ENCODE data around the gene CSMD2. TPM values are rescaled to one million over a fixed set of nuclear protein-coding genes. Genes with fewer than 3 reads are reported as not detected.

Gene CSMD2
- total and polyA plus RNA-seq, 2 of the 4 experiments (the other 2 are of a cell fraction): under 0.01 to 0.36 TPM

GRCh38 chr1:33824971-33825370 lies 340.1 kb downstream of the CSMD2 start:
- intact Hi-C loops (cut with micrococcal nuclease): no loop called here
- CTCF ChIA-PET: no interaction called here

More at GRCh38 chr1:33824971-33825370, 340.1 kb downstream of the CSMD2 start:
- Histone ChIP-seq H2BK15ac (ENCODE audit: low read depth, low read length) (no peak overlapping the region), H3K27me3 (ENCODE audit: control insufficient read depth, insufficient read depth, low read length) (no peaks in the 10 kb centered on the region), H3K4me3 (ENCODE audit: insufficient read depth, low read depth, low read length) (no peak overlapping the region), H3K56ac (ENCODE audit: extremely low read depth, insufficient read depth, low read length) (no peak overlapping the region), H3K9me3 (ENCODE audit: control insufficient read depth, insufficient read depth, low read length) (peaks cover 47% of the 10 kb centered on the region), H4K8ac (ENCODE audit: low read depth in 2 of 2, low read length in 2 of 2) (no peak overlapping the region), H4K91ac (ENCODE audit: insufficient read depth, low read depth, low read length) (no peak overlapping the region), H2BK20ac (ENCODE audit: low read depth, low read length) (no peak overlapping the region), H2AFZ (replicated peaks; ENCODE audit: low read length, poor library complexity) (no peak overlapping the region), H3K14ac (replicated peaks; ENCODE audit: low read depth, low read length) (no peak overlapping the region), H2BK5ac (ENCODE audit: low read depth, low read length, poor library complexity, severe bottlenecking) (no peak overlapping the region), H4K20me1 (ENCODE audit: insufficient read depth, low read length) (no peaks in the 10 kb centered on the region), H3K4me1 (ENCODE audit: control insufficient read depth, insufficient read depth, low read length) (no peaks in the 10 kb centered on the region), H3K36me3 (ENCODE audit: control insufficient read depth, insufficient read depth, low read length) (no peaks in the 10 kb centered on the region), H4K5ac (ENCODE audit: low read depth, low read length) (no peak overlapping the region), H2AK9ac (replicated peaks; ENCODE audit: low read depth, low read length, poor library complexity) (no peak overlapping the region), H2AK5ac (ENCODE audit: low read depth, low read length) (no peak overlapping the region), H3K79me1 (ENCODE audit: low read depth in 1 of 2, low read length in 2 of 2) (no peaks in the 10 kb centered on the region), H3K23ac (ENCODE audit: low read depth, low read length) (no peak overlapping the region), H3K18ac (ENCODE audit: low read depth, low read length) (no peak overlapping the region), H3K27ac (ENCODE audit: insufficient read depth, low read length) (no peak overlapping the region), H3K9ac (ENCODE audit: low read depth, low read length) (no peak overlapping the region), H3K4me2 (ENCODE audit: low read depth, low read length) (no peak overlapping the region), H3K9me1 (ENCODE audit: insufficient read depth, low read length) (no peaks in the 10 kb centered on the region), H2BK120ac (ENCODE audit: low read depth, low read length) (no peak overlapping the region), H3K4ac (ENCODE audit: low read depth, low read length) (no peak overlapping the region)
- TF ChIP-seq CHD1 (IDR thresholded peaks at IDR 0.05; ENCODE audit: low read depth, low read length) (no peak), CTCF (conservative IDR thresholded peaks at IDR 0.05; ENCODE audit: low read depth, low read length) (no peak), USF2 (IDR thresholded peaks at IDR 0.05; ENCODE audit: low read depth, low read length) (no peak), MAFK (IDR thresholded peaks at IDR 0.05; ENCODE audit: low read depth, low read length) (no peak), POLR2A (IDR thresholded peaks at IDR 0.05; ENCODE audit: low read depth, low read length) (no peak), SMC3 (IDR thresholded peaks at IDR 0.05; ENCODE audit: low read depth, low read length) (no peak), ELK1 (IDR thresholded peaks at IDR 0.05; ENCODE audit: borderline replicate concordance, low read depth, low read length) (no peak), MXI1 (IDR thresholded peaks at IDR 0.05; ENCODE audit: borderline replicate concordance, low read depth, low read length) (no peak), BHLHE40 (IDR thresholded peaks at IDR 0.05; ENCODE audit: low read depth, low read length) (no peak), MAZ (IDR thresholded peaks at IDR 0.05; ENCODE audit: borderline replicate concordance, low read depth, low read length) (no peak), RCOR1 (IDR thresholded peaks at IDR 0.05; ENCODE audit: insufficient replicate concordance, low read length) (no peak), CEBPB (IDR thresholded peaks at IDR 0.05; ENCODE audit: low read depth, low read length) (no peak), RFX5 (IDR thresholded peaks at IDR 0.05; ENCODE audit: low read depth, low read length) (no peak), FOS (IDR thresholded peaks at IDR 0.05; ENCODE audit: low read depth, low read length) (no peak), RAD21 (IDR thresholded peaks at IDR 0.05; ENCODE audit: low read length) (no peak), NFE2L2 (IDR thresholded peaks at IDR 0.05; ENCODE audit: low read depth, low read length) (no peak)
- POLR2A ChIA-PET (ENCODE audit: unreplicated experiment): interaction anchor here (0.6 kb wide), 1 partner anchor 736 kb away, joined by 3 read pairs; no protein-coding TSS in a partner anchor
- DNase-seq (no peak), ATAC-seq (ENCODE audit: low read depth) (no peak)
- dilution Hi-C loops (cut with HindIII; ENCODE audit: low sequenced_read_pairs, unreplicated experiment): no loop called here
- WGBS, 2 experiments (ENCODE audit: extremely low coverage in 2 of 2, insufficient read length in 1 of 2): no CpG with 5 or more reads among the region's 1 CpG
- no TSS peak for BruUV-seq (replicated peaks)
- in situ Hi-C loops (cut with MboI; ENCODE audit: low sequenced_read_pairs): no loop called here
